A549 (cell line): Measurements from ENCODE around the gene ZBTB25. TPM values are rescaled to one million over a fixed set of nuclear protein-coding genes. Genes with fewer than 3 reads are reported as not detected.

Source experiments
- ATAC-seq, 2 experiments: fragments of 200-7000 bp in 1 of 2; fragments of >200 bp in 1 of 2; cut with Nextera tagmentation in 1 of 2; cut with Tn5 transposase in 1 of 2; 3 replicates each; pipeline versions ENCODE4 v1.8.0 to v1.9.1; 2018 to 2020; ENCODE audit warnings: mild to moderate bottlenecking in 1 of 2, moderate library complexity in 1 of 2
- CTCF ChIA-PET: fragments of 300-600 bp; sonication (Branson Sonifier 250); formaldehyde crosslinking; extraction: SDS; loops from one replicate; lab custom pipeline; 2021; ENCODE audit warnings: antibody characterized with exemption, inconsistent platforms; lab: Yijun Ruan, JAX
- POLR2A ChIA-PET: fragments of 350-600 bp; formaldehyde crosslinking; extraction: SDS; loops from one replicate; lab custom pipeline; 2021; ENCODE audit warnings: antibody characterized with exemption, inconsistent platforms; lab: Yijun Ruan, JAX
- DNase-seq, 2 experiments: peaks; one replicate each; pipeline versions ENCODE4 v3.0.0 to v3.0.0-alpha.2; 2011 to 2016; ENCODE audit warnings: low read depth in 1 of 2, low spot score in 1 of 2
- FAIRE-seq: peaks from 2 replicates; lab custom pipeline; 2011; peaks lifted over from hg19 to GRCh38; lab: Jason Lieb, UNC
- H3K27ac ChIP-seq, 2 experiments: fragments of >200 bp; sonication (Bioruptor Twin); formaldehyde crosslinking; 3 replicates each; pipeline ENCODE4 v1.5.1; 2016 to 2017
- H3K4me1 ChIP-seq: fragments of >200 bp; sonication (Bioruptor Twin); formaldehyde crosslinking; 3 replicates; pipeline ENCODE4 v1.6.1; 2016
- H3K4me2 ChIP-seq: fragments of >200 bp; sonication (Bioruptor Twin); formaldehyde crosslinking; 3 replicates; pipeline ENCODE4 v1.6.1; 2016
- H3K4me3 ChIP-seq: fragments of >200 bp; sonication (Bioruptor Twin); formaldehyde crosslinking; 3 replicates; pipeline ENCODE4 v1.5.1; 2016
- H3K9me3 ChIP-seq: fragments of >200 bp; sonication (Bioruptor Twin); formaldehyde crosslinking; 3 replicates; pipeline ENCODE4 v1.6.1; 2016
- CBX8 ChIP-seq: fragments of 200-600 bp; sonication (generic); IDR thresholded peaks from 2 replicates; pipeline ENCODE4 v1.6.1; 2016
- CHD4 ChIP-seq: fragments of 200-600 bp; sonication (generic); IDR thresholded peaks from 2 replicates; pipeline ENCODE4 v1.6.1; 2016; ENCODE audit warnings: antibody characterized with exemption, mild to moderate bottlenecking, borderline replicate concordance
- EHF ChIP-seq: fragments of 250-450 bp; sonication (Bioruptor Pico); IDR thresholded peaks from 2 replicates; pipeline ENCODE4 v1.5.0; 2020; ENCODE audit warnings: mild to moderate bottlenecking
- EP300 ChIP-seq, 2 experiments: fragments of >200 bp; sonication (Bioruptor Twin); formaldehyde crosslinking; IDR thresholded peaks; 2 replicates in 1 of 2; 3 replicates in 1 of 2; pipeline ENCODE4 v1.6.1; 2016 to 2017
- GATA3 ChIP-seq: IDR thresholded peaks from 2 replicates; pipeline ENCODE4 v1.6.1; 2012; ENCODE audit warnings: borderline replicate concordance
- HDAC2 ChIP-seq: fragments of 200-600 bp; sonication (generic); IDR thresholded peaks from 2 replicates; pipeline ENCODE4 v1.6.1; 2016
- HOXB13 ChIP-seq: fragments of 250-450 bp; sonication (Bioruptor Pico); IDR thresholded peaks from 2 replicates; pipeline ENCODE4 v1.5.0; 2020; ENCODE audit warnings: low read depth, mild to moderate bottlenecking, moderate library complexity
- HOXB5 ChIP-seq: fragments of 250-450 bp; sonication (Bioruptor Pico); IDR thresholded peaks from 2 replicates; pipeline ENCODE4 v1.5.0; 2020; ENCODE audit warnings: mild to moderate bottlenecking, moderate library complexity
- JUNB ChIP-seq: fragments of >200 bp; sonication (Bioruptor Twin); formaldehyde crosslinking; IDR thresholded peaks from 2 replicates; pipeline ENCODE4 v1.6.1; 2016
- KDM5A ChIP-seq: fragments of 200-600 bp; sonication (generic); IDR thresholded peaks from 2 replicates; pipeline ENCODE4 v1.6.1; 2016; ENCODE audit warnings: antibody characterized with exemption, mild to moderate bottlenecking
- NPAS2 ChIP-seq: fragments of 250-450 bp; sonication (Bioruptor Pico); IDR thresholded peaks from 2 replicates; pipeline ENCODE4 v1.8.0; 2022; ENCODE audit warnings: mild to moderate bottlenecking, moderate library complexity, borderline replicate concordance
- POLR2A ChIP-seq: IDR thresholded peaks from 2 replicates; pipeline ENCODE4 v1.6.1; 2012; ENCODE audit warnings: mild to moderate bottlenecking, low read length
- POLR2AphosphoS2 ChIP-seq: conservative IDR thresholded peaks from 2 replicates; pipeline ENCODE4 v1.6.1; 2012; ENCODE audit warnings: low read length, improper control_type of control experiment, inconsistent platforms
- RARB ChIP-seq: fragments of 250-450 bp; sonication (Bioruptor Pico); IDR thresholded peaks from 2 replicates; pipeline ENCODE4 v1.8.0; 2021; ENCODE audit warnings: mild to moderate bottlenecking, moderate library complexity
- SMC3 ChIP-seq: fragments of >200 bp; sonication (Bioruptor Twin); formaldehyde crosslinking; IDR thresholded peaks from 3 replicates; pipeline ENCODE4 v1.6.1; 2018; ENCODE audit warnings: inconsistent platforms
- TFCP2L1 ChIP-seq: fragments of 250-450 bp; sonication (Bioruptor Pico); IDR thresholded peaks from 2 replicates; pipeline ENCODE4 v1.5.0; 2021; ENCODE audit warnings: mild to moderate bottlenecking
- ZFP36 ChIP-seq: fragments of 450-650 bp; IDR thresholded peaks from 2 replicates; pipeline ENCODE4 v1.6.1; 2014; ENCODE audit warnings: borderline replicate concordance; ENCODE audit not compliant: partially characterized antibody
- ZSCAN20 ChIP-seq: fragments of 250-450 bp; sonication (Bioruptor Pico); IDR thresholded peaks from 2 replicates; pipeline ENCODE4 v1.8.0; 2022; ENCODE audit warnings: mild to moderate bottlenecking, moderate library complexity
- WGBS: methylation state at CpG from one replicate; pipeline ENCODE4 v1.1.6; 2017; ENCODE audit errors: missing lambda C conversion rate; 5-methylcytosine and 5-hydroxymethylcytosine counted together
- polyA plus RNA-seq, 4 experiments: library from polyadenylated mRNA; depleted of rRNA in 3 of 4; stranded (reverse); fragments of >200 nt; fragmentation: RNase III in 1 of 4; extraction: RNeasy Plus Mini Kit Qiagen cat#74134 plus additional on column Dnase treatment in 1 of 4; gene quantifications; 2 replicates in 3 of 4; 3 replicates in 1 of 4; pipeline ENCODE4 v1.2.3, GENCODE V29; 2011 to 2017
- TF ChIP-seq, protein P1 (sequence below): fragments of 450-650 bp; IDR thresholded peaks from 2 replicates; pipeline ENCODE4 v1.6.1; 2014; ENCODE audit warnings: antibody characterized with exemption
- TF ChIP-seq, protein P2 (sequence below): fragments of 250-450 bp; sonication (Bioruptor Pico); IDR thresholded peaks from 2 replicates; pipeline ENCODE4 v1.5.0; 2021; ENCODE audit warnings: mild to moderate bottlenecking, moderate library complexity, borderline replicate concordance
- TF ChIP-seq, protein P3 (sequence below): fragments of >200 bp; sonication (Bioruptor Twin); formaldehyde crosslinking; IDR thresholded peaks from 3 replicates; pipeline ENCODE4 v1.6.1; 2016
- TF ChIP-seq, protein P4 (sequence below): fragments of >200 bp; sonication (Bioruptor Twin); formaldehyde crosslinking; IDR thresholded peaks from 3 replicates; pipeline ENCODE4 v1.5.1; 2016
- TF ChIP-seq, protein P5 (sequence below): IDR thresholded peaks from 2 replicates; pipeline ENCODE4 v1.6.1; 2012; ENCODE audit warnings: low read depth, borderline replicate concordance

Gene ZBTB25
- polyA plus RNA-seq, 2 of the 4 experiments (the other 2 are of a cell fraction): 5.4 to 15.0 TPM

DNA sequence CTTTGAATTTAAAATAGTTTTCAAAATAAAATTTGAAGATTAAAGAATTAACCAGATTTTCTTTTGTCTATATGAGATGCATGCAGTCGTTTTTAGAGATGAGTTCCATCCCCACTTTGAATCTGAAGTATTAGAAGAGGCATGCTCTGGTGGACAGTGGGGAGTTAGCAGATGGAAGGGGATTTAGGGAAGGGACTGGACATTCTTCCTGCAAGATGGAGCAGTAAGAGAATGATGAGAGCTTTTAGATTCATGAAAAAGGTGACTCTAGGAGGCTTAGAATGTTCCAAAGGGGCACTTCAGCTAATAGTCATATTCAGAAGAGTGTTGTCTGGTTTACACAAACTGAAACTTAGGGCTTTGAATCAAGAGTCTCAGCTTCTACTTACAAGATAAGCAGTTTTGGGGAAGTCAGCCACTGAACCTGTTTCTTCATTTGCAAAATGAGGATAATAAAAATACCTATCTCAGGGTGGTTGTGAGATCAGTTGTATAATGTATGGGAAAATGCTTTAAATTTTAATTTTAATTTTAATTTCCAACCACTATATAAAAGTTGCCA is 4.7 kb upstream of the ZBTB25 start:
- FAIRE-seq (no peak), DNase-seq (no peak), ATAC-seq (no peak)
- Histone ChIP-seq H3K4me2 (peak overlapping the region; percentile 87), H3K27ac (0 out of 6 replicates have a peak overlapping the region, but pooled peaks of 1 of the 2 experiments have one; percentile 36), H3K9me3 (no peaks in the 10 kb centered on the region), H3K4me3 (no peak overlapping the region), H3K4me1 (peaks cover 62% of the 10 kb centered on the region)
- TF ChIP-seq, protein P1, sequence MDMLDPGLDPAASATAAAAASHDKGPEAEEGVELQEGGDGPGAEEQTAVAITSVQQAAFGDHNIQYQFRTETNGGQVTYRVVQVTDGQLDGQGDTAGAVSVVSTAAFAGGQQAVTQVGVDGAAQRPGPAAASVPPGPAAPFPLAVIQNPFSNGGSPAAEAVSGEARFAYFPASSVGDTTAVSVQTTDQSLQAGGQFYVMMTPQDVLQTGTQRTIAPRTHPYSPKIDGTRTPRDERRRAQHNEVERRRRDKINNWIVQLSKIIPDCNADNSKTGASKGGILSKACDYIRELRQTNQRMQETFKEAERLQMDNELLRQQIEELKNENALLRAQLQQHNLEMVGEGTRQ: no peak
- TF ChIP-seq NPAS2 (CRISPR knock-in tag) (no peak), POLR2AphosphoS2 (no peak)
- TF ChIP-seq, protein P2, sequence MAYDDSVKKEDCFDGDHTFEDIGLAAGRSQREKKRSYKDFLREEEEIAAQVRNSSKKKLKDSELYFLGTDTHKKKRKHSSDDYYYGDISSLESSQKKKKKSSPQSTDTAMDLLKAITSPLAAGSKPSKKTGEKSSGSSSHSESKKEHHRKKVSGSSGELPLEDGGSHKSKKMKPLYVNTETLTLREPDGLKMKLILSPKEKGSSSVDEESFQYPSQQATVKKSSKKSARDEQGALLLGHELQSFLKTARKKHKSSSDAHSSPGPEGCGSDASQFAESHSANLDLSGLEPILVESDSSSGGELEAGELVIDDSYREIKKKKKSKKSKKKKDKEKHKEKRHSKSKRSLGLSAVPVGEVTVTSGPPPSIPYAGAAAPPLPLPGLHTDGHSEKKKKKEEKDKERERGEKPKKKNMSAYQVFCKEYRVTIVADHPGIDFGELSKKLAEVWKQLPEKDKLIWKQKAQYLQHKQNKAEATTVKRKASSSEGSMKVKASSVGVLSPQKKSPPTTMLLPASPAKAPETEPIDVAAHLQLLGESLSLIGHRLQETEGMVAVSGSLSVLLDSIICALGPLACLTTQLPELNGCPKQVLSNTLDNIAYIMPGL (CRISPR knock-in tag): no peak
- ChIA-PET POLR2A (interaction anchor here (1.5 kb wide), 1 partner anchor 32 kb away, joined by 9 read pairs; the partner anchor contains the start of gene HSPA2), CTCF (interaction anchor here (1.0 to 2.3 kb wide), 4 partner anchors 14 to 128 kb away, joined by 4 to 11 read pairs (median 6); partner anchors contain the start of gene HSPA2)
- WGBS: 11% methylated on average over 1 of the region's 1 CpG

DNA sequence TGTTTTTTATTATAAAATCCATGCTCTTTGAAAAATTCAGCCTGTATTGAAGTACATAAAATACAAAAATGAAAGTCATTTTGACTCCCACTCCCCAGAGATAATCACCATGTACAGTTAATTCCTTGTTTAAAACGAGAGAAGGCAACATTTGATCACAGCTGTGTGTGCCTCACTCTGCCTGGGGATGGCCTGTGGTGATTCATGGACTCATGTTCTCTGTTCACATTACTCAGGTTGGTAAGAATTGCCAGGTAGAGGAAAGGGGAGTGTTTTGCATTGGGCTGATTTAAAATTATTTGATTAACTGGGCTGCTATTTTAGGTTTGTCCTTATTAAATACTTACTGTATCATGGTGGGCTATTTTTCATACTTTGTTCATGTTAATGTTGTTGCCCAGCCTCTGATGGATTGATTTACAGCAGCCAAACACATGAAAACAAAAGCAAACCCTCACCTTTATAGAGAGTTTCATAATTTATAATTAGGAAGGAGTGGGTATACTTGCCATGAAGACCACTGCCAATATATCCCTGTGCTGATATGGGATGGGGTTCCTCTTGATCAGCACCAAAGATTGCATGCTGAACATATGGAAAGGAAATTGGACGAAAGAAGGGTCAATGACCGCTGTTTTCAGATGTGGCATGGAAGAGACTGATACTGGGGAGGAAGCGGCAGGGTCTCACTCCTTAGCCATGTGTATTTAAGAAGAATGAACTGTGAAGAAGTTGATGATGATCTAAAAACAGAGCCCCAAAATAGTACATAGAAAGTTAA is 3.9 kb upstream of the ZBTB25 start:
- FAIRE-seq (no peak), ATAC-seq (no peak), DNase-seq (peak in 1 of 2 experiments; percentile 21)
- Histone ChIP-seq H3K4me2 (peak overlapping the region; percentile 87), H3K27ac (peak overlapping the region in 1 of 2 experiments; percentile 46; a peak in 2 of 6 replicates), H3K4me3 (no peak overlapping the region; the same call in 2 of the 3 replicates), H3K4me1 (peaks cover 57% of the 10 kb centered on the region), H3K9me3 (no peaks in the 10 kb centered on the region)
- ChIA-PET CTCF (interaction anchor here (1.0 to 2.3 kb wide), 4 partner anchors 15 to 130 kb away, joined by 3 to 11 read pairs (median 6); partner anchors contain the start of gene HSPA2), POLR2A (interaction anchor here (1.5 kb wide), 1 partner anchor 33 kb away, joined by 9 read pairs; the partner anchor contains the start of gene HSPA2)
- TF ChIP-seq CBX8: no peak
- TF ChIP-seq TFCP2L1 (CRISPR knock-in tag): no peak
- TF ChIP-seq, protein P3, sequence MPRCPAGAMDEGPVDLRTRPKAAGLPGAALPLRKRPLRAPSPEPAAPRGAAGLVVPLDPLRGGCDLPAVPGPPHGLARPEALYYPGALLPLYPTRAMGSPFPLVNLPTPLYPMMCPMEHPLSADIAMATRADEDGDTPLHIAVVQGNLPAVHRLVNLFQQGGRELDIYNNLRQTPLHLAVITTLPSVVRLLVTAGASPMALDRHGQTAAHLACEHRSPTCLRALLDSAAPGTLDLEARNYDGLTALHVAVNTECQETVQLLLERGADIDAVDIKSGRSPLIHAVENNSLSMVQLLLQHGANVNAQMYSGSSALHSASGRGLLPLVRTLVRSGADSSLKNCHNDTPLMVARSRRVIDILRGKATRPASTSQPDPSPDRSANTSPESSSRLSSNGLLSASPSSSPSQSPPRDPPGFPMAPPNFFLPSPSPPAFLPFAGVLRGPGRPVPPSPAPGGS: no peak
- TF ChIP-seq, protein P4, sequence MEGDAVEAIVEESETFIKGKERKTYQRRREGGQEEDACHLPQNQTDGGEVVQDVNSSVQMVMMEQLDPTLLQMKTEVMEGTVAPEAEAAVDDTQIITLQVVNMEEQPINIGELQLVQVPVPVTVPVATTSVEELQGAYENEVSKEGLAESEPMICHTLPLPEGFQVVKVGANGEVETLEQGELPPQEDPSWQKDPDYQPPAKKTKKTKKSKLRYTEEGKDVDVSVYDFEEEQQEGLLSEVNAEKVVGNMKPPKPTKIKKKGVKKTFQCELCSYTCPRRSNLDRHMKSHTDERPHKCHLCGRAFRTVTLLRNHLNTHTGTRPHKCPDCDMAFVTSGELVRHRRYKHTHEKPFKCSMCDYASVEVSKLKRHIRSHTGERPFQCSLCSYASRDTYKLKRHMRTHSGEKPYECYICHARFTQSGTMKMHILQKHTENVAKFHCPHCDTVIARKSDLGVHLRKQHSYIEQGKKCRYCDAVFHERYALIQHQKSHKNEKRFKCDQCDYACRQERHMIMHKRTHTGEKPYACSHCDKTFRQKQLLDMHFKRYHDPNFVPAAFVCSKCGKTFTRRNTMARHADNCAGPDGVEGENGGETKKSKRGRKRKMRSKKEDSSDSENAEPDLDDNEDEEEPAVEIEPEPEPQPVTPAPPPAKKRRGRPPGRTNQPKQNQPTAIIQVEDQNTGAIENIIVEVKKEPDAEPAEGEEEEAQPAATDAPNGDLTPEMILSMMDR: no peak
- no peak for TF ChIP-seq JUNB
- TF ChIP-seq GATA3: no peak
- no peak for TF ChIP-seq HOXB5 (CRISPR knock-in tag)
- TF ChIP-seq EHF (CRISPR knock-in tag): no peak
- TF ChIP-seq RARB (CRISPR knock-in tag): no peak
- TF ChIP-seq SMC3: no peak
- no peak for TF ChIP-seq KDM5A
- no peak for TF ChIP-seq ZFP36
- TF ChIP-seq HDAC2: no peak
- TF ChIP-seq POLR2A: no peak
- TF ChIP-seq, protein P5, sequence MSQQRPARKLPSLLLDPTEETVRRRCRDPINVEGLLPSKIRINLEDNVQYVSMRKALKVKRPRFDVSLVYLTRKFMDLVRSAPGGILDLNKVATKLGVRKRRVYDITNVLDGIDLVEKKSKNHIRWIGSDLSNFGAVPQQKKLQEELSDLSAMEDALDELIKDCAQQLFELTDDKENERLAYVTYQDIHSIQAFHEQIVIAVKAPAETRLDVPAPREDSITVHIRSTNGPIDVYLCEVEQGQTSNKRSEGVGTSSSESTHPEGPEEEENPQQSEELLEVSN: no peak
- no peak for TF ChIP-seq CHD4
- no peak for TF ChIP-seq HOXB13 (CRISPR knock-in tag)
- TF ChIP-seq EP300 (IDR thresholded peaks at IDR 0.05): no peak
- TF ChIP-seq ZSCAN20 (CRISPR knock-in tag): no peak
- WGBS: 78% methylated on average over 4 of the region's 4 CpGs
